Thymus (tissue), 11 donors: Measurements from ENCODE around the gene YEATS2. TPM values are rescaled to one million over a fixed set of nuclear protein-coding genes. Genes with fewer than 3 reads are reported as not detected.

ENCODE experiments used
- DNase-seq, 9 donors: peaks; one replicate each; pipeline ENCODE4 v3.0.0-alpha.2; 2013; ENCODE audit warnings: low spot score in 9 of 9, low read depth in 6 of 9, missing footprints in 1 of 9
- H3K27ac ChIP-seq, 2 donors: one replicate each; pipeline ENCODE4 v1.5.1; 2013; ENCODE audit warnings: control low read depth in 1 of 2, low read depth in 1 of 2, low read length in 1 of 2, mild to moderate bottlenecking in 1 of 2, moderate library complexity in 1 of 2
- H3K27me3 ChIP-seq, 2 donors: one replicate each; pipeline ENCODE4 v1.5.1; 2013; ENCODE audit warnings: low read length in 1 of 2; ENCODE audit not compliant: control insufficient read depth in 2 of 2, insufficient read depth in 1 of 2
- H3K36me3 ChIP-seq, 2 donors: one replicate each; pipeline ENCODE4 v1.5.1; 2013; ENCODE audit warnings: low read length in 1 of 2, mild to moderate bottlenecking in 1 of 2, moderate library complexity in 1 of 2; ENCODE audit not compliant: control insufficient read depth in 2 of 2, insufficient read depth in 2 of 2
- H3K4me1 ChIP-seq, 2 donors: one replicate each; pipeline ENCODE4 v1.5.1; 2013; ENCODE audit warnings: low read length in 2 of 2; ENCODE audit not compliant: control insufficient read depth in 2 of 2, insufficient read depth in 2 of 2
- H3K4me3 ChIP-seq, 2 donors: one replicate each; pipeline ENCODE4 v1.5.1; 2013; ENCODE audit warnings: low read length in 2 of 2, control low read depth in 1 of 2, mild to moderate bottlenecking in 1 of 2
- H3K9me3 ChIP-seq, 2 donors: one replicate each; pipeline ENCODE4 v1.5.1; 2013; ENCODE audit warnings: low read length in 1 of 2, mild to moderate bottlenecking in 1 of 2; ENCODE audit not compliant: control insufficient read depth in 2 of 2, insufficient read depth in 1 of 2
- WGBS: extraction: QIAGEN DNeasy Blood & Tissue Kit; methylation state at CpG from one replicate; pipeline ENCODE4 v1.1.7; 2013; 5-methylcytosine and 5-hydroxymethylcytosine counted together
- polyA plus RNA-seq: library from polyadenylated mRNA; stranded (reverse); fragments of 200-250 nt; gene quantifications from one replicate; pipeline ENCODE4 v1.2.3, GENCODE V29; 2013
- total RNA-seq: library from RNA; stranded (reverse); fragments of 120-200 nt; gene quantifications from one replicate; pipeline ENCODE4 v1.2.4, GENCODE V29; 2013
- donor health status: healthy.

The YEATS2 gene
- total and polyA plus RNA-seq, 2 donors = 11.0 to 27.9 TPM

DNA sequence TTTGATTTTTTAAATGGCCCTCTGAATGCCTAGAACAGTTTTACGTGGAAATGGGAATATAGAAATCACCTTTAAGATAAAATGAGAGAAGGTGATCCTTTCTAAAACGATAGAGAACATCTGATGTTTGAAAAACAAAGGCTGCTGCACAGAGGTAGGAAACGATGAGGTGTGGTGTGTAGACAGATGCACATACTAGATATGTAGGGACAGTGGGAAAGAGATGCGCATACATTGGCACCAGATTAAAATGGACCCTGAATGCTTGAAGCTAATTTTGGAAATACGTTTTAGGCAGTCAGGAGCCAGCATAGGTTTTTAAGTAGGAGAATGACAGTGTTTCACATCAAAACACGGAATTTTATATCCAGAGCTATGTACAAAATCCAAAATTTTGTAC is 98.8 kb downstream of the YEATS2 start:
- Histone ChIP-seq H3K4me1 (no peaks in the 10 kb centered on the region), H3K9me3 (no peaks in the 10 kb centered on the region), H3K27me3 (no peaks in the 10 kb centered on the region), H3K4me3 (no peak overlapping the region), H3K36me3 (peaks cover 50 to 70% of the 10 kb centered on the region in 2 donors), H3K27ac (no peak overlapping the region)
- WGBS = 98% methylated on average over 6 of the region's 6 CpGs
- DNase-seq = no peak

DNA sequence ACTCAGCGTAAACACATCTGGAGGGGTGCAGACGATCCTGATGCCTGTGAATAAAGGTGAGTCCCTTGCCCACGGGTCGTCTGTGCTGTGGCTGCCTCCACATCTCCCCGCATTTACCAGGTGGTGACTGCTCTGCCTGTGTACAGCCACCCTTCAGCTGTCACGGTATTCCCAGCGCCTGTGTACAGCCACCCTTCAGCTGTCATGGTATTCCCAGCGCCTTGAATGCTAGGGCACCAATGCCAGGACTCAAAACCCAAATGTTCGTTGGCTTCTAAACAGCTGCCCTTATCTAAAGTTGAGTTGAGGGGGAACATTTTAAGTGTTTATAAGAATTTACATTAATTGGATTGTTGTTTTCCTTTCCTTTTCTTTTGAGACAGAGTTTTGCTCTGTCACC is 100.4 kb downstream of the YEATS2 start:
- WGBS = 98% methylated on average over 9 of the region's 9 CpGs
- Histone ChIP-seq H3K4me3 (no peak overlapping the region), H3K27me3 (no peaks in the 10 kb centered on the region), H3K9me3 (no peaks in the 10 kb centered on the region), H3K27ac (no peak overlapping the region), H3K4me1 (no peaks in the 10 kb centered on the region), H3K36me3 (peaks cover 57 to 72% of the 10 kb centered on the region in 2 donors)
- DNase-seq = no peak

DNA sequence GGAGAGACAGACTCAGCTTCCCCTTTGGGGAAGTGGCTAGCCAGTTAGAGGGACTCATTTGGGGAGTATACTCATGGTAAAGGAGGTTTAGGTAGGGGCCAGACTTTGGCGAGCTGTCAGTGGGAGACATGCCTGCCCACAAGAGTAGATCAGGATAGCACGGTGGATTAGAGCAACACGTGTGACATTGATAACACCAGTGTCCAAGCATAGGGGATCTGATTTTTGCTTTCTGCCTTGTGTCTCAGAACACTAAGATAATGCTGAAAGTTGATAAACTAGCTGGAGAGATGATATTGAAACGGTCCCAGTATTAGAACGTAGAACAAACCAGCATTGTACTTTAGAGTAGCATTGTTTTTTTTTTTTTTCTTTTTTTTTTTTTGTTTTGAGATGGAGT is 101.9 kb downstream of the YEATS2 start:
- Histone ChIP-seq H3K36me3 (peaks cover 57 to 77% of the 10 kb centered on the region in 2 donors), H3K27ac (no peak overlapping the region), H3K9me3 (no peaks in the 10 kb centered on the region), H3K4me3 (no peak overlapping the region), H3K27me3 (no peaks in the 10 kb centered on the region), H3K4me1 (no peaks in the 10 kb centered on the region)
- DNase-seq = no peak
- WGBS = 99% methylated on average over 5 of the region's 5 CpGs

DNA sequence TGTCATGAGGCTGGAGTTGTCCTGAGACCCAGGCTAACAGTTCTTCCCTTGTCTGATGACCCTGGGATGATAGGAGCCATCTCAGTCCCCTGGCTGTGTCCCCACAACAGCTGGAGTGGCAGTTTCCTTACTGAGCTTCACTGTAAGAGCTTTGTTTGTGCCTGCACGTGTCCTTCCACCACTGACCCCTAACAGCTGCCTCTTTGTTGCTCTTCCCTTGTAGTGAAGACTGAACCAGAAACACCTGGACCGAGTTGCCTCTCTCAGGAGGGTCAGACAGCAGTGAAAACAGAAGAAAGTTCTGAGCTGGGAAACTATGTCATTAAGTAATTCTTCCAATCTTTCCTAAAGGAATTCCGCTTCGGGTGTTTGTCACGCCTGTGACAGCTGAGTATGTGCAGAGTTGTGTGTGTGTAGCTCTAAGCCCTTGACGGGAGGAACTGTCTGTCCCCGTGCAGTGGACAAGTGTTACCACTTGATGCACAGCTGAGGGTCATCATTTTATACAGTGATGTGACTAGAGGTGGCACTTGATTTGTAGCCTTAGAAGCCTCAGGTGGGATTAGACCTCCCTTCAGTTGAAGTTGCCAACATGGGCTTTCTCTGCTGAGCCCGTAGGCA is 102.8 kb downstream of the YEATS2 start:
- no peaks in the 10 kb centered on the region for H3K4me1 ChIP-seq
- no peak for DNase-seq
- peaks cover 57 to 86% of the 10 kb centered on the region in 2 donors for H3K36me3 ChIP-seq
- WGBS = 95% methylated on average over 8 of the region's 8 CpGs
- no peak overlapping the region for H3K4me3 ChIP-seq
- no peaks in the 10 kb centered on the region for H3K27me3 ChIP-seq
- H3K27ac ChIP-seq = no peak overlapping the region
- no peaks in the 10 kb centered on the region for H3K9me3 ChIP-seq

DNA sequence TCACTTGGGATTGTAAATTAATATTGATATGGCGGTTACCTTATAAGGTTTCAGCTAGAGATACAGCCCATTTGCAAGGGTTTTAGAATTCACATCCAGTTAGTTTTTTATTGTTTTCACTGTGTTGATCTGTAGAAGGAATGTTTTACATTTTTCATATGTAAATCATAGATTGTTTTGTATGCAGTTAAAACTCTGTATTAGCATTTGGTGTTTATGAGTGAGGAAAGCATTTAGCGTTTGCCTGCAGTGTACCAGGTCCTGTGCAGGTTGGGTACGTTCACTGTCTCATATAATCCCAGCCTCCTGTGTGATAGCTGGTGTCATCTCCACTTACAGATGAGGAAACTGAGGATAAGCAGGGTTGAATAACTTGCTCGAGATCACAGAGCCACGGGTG is 104.0 kb downstream of the YEATS2 start:
- DNase-seq = no peak
- H3K4me1 ChIP-seq = peaks cover 0 to 2% of the 10 kb centered on the region in 2 donors
- WGBS = 98% methylated on average over 5 of the region's 5 CpGs
- no peak overlapping the region for H3K27ac ChIP-seq
- no peak overlapping the region for H3K4me3 ChIP-seq
- H3K36me3 ChIP-seq = peaks cover 63 to 94% of the 10 kb centered on the region in 2 donors
- H3K27me3 ChIP-seq = no peaks in the 10 kb centered on the region
- no peaks in the 10 kb centered on the region for H3K9me3 ChIP-seq

DNA sequence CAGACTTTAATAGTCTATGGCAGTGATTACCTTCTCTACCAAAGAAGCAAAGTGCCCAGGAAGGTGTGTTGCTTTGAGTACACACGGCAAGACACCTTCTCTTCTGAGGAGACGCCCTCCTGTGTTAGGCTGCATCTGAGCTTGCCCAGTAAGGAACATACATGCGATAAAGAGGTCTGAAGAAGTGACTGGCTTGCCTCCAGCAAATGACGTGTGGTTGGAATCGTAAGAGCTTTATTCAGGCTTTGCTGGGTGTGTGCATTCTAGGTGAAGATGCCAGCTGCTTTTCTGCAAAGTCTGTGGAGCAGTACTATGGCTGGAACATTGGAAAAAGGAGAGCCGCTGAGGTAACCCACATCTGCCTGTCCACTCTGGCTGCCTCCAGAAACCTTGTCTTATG is 105.4 kb downstream of the YEATS2 start:
- Histone ChIP-seq H3K36me3 (peaks cover 71 to 96% of the 10 kb centered on the region in 2 donors), H3K27me3 (no peaks in the 10 kb centered on the region), H3K4me3 (no peak overlapping the region), H3K27ac (no peak overlapping the region), H3K4me1 (peaks cover 0 to 16% of the 10 kb centered on the region in 2 donors), H3K9me3 (no peaks in the 10 kb centered on the region)
- 98% methylated on average over 6 of the region's 6 CpGs for WGBS
- DNase-seq = no peak

DNA sequence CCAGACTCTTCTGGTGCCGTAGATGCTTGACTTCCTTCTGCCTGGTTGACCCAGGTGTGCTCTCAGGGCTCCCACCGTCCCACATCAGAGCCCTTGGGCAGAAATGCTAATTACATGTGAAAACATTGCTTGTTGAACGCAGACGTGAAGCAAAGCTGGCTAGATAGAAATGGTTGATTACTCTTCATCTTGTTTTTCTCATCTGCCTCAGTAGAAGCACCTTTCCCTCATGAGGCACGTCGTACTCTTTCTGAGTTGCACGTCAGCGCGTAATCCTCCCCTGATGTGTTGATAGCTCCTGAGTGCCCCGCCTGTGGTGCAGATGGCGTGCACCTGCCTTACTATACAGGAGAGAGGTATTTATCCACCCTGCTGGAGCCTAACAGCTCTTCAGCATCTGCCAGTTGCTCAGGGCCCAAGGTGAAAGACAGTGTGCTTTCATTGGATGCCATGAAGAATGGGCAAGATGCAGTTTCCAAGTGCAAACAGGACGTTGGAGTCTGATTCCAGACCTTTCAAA is 109.7 kb downstream of the YEATS2 start:
- 92% methylated on average over 12 of the region's 12 CpGs for WGBS
- Histone ChIP-seq H3K27ac (peak overlapping the region in 1 of 2 donors; percentile 68), H3K4me3 (no peak overlapping the region), H3K27me3 (no peaks in the 10 kb centered on the region), H3K36me3 (peaks cover 75 to 95% of the 10 kb centered on the region in 2 donors), H3K9me3 (no peaks in the 10 kb centered on the region), H3K4me1 (peaks cover 0 to 19% of the 10 kb centered on the region in 2 donors)
- peak in 5 of 9 donors; percentile 40 to 73 (median 53) for DNase-seq

DNA sequence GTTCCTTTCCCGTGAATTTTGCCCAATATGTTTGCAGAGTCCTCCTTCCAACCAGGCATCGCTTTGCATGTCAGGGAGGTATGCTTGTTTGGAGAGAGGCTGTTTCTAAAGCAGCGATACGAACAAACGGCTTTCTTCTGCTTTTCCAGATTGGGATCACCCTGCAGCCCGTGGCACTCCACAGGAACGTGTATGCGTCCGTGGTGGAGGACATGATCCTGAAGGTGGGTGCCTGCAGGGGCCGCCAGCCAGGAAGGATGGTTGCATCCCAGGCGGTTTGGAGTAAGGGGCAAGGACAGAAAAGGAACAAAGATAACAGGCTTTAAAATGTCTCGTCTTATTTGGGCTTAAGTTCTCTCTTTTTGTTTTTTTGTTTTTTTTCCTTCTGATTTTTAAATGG is 110.3 kb downstream of the YEATS2 start:
- 99% methylated on average over 12 of the region's 12 CpGs for WGBS
- H3K27me3 ChIP-seq = no peaks in the 10 kb centered on the region
- peaks cover 75 to 91% of the 10 kb centered on the region in 2 donors for H3K36me3 ChIP-seq
- H3K4me3 ChIP-seq = no peak overlapping the region
- peak overlapping the region in 1 of 2 donors; percentile 68 for H3K27ac ChIP-seq
- no peak for DNase-seq
- no peaks in the 10 kb centered on the region for H3K9me3 ChIP-seq
- peaks cover 0 to 19% of the 10 kb centered on the region in 2 donors for H3K4me1 ChIP-seq

DNA sequence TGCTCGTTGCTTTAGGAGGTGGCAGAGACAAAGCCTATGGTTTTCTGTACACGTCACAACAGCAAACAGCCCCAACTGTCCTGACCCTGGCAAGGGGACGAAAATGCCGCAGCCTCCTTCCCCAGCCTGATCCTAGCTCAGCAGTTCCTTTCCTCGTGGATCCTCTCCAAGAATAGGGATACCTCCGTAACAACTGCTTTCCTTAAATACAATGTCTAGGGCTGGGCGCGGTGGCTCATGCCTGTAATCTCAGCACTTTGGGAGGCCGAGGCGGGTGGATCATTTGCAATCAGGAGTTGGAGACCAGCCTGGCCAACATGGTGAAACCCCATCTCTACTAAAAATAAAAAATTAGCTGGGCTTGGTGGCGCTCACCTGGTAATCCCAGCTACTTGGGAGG is 110.8 kb downstream of the YEATS2 start:
- Histone ChIP-seq H3K4me1 (peaks cover 0 to 21% of the 10 kb centered on the region in 2 donors), H3K36me3 (peaks cover 75 to 91% of the 10 kb centered on the region in 2 donors), H3K27ac (no peak overlapping the region), H3K27me3 (no peaks in the 10 kb centered on the region), H3K4me3 (no peak overlapping the region), H3K9me3 (no peaks in the 10 kb centered on the region)
- 99% methylated on average over 11 of the region's 11 CpGs for WGBS
- no peak for DNase-seq
